GM18508 (cell line): ENCODE data around the gene COPZ1.

ENCODE experiments used
- ATAC-seq: cut with Tn5 transposase; IDR thresholded peaks from one replicate; pipeline ENCODE4 v1.9.1; 2021; ENCODE audit warnings: moderate number of reproducible peaks; ENCODE audit not compliant: insufficient read depth, unreplicated experiment

Gene COPZ1

DNA sequence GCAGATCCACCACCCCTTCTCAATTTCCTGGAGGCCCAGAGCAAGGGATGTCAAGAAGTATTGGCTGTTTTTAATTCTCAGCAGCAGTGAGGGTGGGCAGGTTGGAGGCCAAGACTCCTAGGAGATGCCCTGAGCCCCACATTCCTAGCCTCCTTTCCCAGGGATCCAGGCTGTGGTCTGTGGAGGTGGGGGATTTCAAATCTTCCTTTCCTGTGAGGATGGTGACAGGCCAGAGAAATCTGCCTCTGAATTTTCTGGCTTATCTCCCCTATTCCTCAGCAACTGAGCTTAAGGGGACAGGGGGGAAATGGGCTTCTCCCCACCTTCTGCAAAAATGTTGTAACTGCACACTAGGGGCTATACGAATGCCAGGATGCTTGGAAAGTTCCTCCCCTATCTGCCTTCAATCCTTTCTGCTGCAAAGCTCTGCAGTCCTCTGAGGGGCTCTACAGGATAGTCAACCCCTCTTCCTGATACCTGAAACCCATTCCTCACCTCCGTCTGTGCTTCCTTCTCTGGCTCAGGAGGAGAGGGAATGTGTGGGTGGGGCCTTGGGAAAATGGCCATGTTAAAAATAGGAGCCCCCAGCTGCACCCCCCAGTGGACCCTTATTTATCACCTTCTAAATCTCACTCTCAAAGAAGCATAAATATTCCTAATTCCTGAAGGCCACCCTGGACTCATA is 32.7 kb downstream of the COPZ1 start:
- no peak for ATAC-seq

DNA sequence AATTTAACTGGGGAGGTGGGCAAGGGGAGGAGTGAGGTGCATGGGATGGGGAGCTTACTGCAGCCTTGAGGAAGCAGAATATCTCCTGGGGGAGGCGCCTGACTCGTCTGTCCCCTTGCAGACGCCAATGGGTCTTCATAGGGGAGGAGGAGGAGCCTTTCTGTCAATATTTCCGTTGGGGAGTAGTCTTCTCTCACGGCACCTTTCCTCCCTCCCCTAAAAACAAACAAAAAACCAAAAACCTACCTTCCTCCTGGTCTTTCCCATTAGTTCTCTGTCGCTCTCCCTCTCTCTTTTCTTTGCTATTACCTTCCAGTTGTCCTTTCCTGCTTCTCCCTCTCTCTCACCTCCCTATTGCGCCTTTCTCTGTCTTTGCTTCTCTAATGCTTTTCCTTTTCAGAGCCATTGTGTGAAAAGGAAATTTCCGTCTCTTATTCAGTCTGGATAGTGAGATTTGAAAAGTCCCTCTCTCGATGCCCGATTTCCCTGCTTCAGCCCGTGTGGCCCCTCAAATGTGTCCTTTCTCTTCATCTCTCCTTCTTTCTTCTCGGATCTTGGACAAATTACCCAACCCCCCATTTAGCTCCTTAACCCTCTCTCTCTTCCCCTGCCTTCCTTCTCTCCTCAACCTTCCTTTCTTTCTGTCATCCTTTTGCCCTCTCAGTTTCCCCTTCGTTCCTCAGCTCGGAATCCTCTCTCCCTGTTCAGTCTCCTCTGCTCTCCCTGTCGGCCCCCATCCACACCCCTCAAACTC is 33.4 kb downstream of the COPZ1 start:
- ATAC-seq = no peak

DNA sequence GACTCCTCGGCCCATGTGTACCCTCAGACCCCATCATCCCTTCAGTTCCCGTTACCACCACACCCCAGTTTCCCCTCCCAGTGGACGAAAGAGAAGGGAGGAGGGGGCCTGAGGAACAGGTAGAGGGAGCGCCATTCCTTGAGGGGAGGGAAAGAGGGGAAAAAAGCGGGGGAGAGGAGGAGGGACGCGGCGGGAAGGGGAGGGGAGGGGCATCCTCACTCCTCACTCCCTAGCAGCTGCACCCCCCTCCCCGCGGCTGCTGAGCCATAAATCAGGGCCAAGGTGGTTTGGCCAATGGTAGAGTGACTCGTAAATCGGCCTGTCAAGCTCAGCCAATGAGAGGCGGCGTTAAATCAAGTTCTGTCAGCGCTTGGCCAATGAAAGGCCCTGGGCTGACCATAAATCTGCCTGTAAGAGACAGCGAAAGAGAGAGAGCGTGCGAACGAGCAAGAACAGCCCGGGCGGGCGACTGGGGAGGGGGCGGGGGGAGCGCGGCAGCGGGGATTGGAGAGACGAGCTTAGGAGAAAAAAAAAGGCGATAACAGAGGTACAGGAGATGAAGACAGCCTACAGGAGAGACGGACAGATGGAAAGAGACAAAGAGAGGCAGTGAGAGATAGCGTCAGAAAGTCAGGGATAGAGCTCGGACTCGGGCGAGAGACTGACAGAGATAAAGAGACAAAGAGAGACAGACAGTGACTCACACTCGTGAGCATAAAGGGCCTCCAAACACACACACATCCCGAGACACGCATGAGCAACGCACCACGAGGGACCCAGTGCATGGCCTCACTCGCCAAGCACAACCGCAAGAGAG is 34.2 kb downstream of the COPZ1 start:
- peak; percentile 97 for ATAC-seq

DNA sequence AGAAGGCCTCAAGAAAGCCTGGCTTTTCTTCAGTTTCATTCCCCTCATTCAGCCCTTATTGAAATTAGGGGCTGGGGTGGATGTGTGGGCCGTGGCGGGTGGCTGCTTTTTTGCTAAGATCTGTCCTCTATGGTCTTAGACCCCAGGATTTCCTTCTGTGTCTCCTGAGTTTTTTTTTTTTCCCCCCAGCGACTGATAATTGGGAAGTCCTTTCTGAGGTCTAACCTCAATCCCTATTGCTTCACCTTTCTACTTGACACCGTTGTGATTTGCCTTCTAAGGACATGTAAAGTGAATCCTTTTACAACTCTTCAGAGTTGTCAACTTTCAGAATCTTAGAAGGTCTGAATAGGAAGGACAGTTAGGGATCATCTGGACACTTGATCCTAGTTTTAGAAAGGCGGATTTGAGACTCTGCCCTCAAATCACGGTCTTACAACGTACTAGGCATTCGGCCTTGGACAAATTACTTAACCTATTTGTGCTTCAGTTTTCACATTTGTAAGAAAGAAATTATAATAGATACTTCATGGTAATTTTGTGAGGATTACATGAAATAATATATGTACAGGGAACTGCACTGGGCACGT is 34.9 kb downstream of the COPZ1 start:
- ATAC-seq = no peak

DNA sequence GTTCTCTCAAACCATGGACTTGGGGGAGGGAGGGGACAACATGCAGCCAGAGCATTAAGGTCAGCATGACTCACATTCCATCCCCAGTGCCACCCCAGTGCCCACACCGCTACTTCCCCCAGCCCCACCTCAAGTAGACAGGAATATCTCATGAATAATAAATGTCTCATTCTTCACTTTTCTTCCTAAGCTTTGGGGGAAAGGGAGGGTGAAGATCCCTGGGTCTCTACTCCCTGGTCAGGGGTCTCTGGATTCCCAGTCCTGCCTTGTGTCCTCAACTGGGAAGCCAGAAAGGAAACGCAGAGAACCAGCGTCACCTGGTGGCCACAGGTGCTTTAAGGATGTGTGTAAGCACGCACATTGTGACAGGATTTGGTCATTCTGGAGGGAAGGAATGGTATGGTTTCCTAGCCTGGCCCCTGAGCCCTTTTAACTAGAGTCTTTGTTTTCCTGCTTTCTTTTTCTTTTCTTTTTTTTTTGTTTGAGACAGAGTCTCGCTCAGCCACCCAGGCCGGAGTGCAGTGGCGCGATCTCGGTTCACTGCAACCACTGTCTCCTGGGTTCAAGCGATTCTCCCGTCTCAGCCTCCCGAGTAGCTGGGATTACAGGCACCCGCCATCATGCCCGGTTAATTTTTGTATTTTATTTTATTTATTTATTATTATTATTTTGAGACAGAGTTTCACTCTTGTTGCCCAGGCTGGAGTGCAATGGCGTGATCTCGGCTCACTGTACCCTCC is 36.0 kb downstream of the COPZ1 start:
- no peak for ATAC-seq

DNA sequence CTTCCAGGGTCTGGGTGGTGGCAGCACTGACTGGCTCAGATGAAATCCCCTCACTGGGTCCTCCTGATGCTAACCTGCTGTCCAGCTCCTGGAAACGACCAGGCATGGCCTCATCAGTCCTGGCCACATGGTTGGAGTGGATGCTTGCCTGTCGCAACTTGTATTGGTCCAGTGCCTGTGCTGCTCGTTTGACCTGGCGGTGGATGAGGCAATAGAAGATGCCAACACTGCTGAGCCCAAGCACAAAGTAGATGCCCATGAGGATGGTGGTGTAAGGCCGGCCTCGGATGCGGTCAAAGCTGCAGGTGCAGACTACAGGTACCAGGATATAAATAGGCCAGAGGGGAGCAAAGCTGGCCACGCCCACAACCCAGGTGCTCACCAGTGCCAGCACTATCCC is 38.1 kb downstream of the COPZ1 start:
- no peak for ATAC-seq

DNA sequence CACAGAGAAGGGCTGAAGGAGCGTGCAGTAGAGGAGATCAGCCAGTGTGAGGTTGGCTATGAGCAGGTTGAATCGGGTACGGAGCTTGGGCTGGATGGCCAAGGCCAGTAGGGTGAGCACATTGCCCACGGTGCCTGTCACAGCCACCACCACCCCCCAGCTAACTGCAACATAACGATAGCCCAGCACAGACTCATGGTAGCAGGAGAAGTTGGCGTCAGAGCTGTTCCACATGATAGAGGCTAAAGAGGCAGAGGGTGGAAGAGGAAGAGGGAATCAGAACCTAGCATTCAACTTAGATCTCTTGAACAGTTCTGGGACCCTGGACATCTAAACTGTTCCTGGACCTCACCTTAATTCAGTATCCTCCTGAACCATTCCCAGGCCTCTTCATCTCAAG is 38.7 kb downstream of the COPZ1 start:
- no peak for ATAC-seq

DNA sequence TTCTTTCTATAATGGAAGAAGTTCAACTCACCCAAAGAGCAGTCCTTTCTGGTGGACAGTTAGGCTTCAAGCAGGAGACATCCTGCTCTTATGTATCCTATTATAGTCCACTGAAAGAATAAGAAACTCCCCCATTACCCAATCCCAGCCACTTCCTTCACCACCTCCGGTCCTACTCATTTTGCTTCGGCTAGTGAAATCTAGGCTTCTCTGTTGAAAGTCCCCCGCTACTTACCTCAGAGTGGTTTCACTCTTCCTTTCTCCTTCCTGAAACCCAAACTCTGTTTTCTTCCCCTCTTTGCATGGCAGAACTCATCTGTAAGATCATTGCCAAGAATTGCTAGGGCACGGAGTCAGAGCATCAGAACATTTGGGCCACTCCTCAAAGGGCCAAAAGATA is 39.5 kb downstream of the COPZ1 start, which contains the start of gene GPR84:
Gene GPR84, minus strand, starts transcription at position 74 of the 400 bp plus-strand sequence. CDS start 635 bp downstream, outside the sequence.
- ATAC-seq = no peak

DNA sequence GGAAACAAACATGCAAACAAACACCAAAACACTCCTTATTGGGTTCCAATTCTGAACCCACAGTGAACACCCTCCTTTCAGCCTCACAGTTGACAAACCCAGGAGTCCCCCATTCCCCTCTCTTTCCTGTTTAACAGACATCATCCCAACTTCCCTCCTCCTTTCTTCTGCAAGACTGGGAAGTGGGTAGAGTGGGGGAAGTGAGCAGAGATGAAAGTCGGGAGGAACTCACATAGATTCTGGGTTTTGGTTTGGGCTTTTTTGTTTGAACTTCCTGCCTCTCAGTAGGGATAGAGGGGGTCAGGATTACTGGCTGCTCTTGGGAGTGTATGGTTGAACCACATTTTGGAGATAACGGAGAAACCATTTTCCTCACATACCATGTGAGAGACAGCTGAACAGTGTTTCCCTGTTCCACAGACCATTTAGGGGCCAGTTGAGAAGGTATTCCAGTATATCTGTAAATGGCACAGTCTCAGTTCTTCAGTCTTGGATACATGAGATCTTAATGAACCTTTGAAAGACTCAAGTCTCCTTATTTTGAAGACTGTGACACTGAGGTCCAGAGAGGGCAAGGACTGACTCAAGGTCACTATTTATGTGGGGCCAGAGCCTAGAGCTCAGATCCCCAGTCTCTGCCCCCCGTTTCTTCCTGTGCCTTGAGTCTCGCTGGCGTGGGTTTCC is 43.2 kb downstream of the COPZ1 start:
- no peak for ATAC-seq

DNA sequence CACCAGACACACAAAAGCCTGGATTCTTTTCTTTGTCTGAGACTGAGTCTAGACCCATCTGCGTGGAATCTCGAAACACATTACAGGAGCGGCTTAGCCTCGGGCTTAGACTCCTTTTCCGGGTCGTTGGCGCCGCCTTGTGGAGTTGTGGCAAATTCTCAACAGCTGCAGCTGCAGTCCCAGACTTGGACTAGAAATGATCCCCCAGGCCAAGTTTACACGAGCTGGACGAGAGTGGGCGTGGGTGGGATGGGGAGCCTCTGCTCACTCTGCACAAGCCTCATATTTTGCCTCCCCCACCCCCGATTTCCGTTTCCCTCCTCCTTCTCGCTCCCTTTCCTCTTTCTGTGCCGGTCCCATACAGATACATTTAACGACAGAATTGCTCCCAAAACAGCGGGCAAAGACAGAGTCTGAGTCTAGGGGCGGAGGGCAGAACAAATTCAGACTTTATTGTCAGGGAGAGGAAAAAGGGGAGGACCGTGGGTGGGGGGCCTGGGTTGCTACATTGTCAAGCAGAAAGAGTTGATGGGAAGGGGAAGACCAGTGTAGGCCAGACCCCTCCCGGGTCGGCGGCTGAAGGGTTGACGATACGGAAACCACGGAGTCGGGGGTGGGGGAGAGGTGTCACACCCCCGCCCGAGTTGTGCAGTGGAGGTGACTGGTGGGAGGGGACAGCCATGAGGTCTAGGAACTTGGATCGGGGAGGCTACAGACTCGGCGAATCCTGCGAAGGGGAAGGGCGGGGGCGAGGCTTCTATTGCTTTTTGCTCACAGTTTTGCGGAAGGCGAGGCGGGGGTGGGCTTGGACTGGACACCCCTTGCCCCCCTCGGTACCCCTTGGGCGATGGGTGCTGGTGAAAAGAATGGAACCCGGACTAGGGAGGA is 44.0 kb downstream of the COPZ1 start:
- no peak for ATAC-seq

DNA sequence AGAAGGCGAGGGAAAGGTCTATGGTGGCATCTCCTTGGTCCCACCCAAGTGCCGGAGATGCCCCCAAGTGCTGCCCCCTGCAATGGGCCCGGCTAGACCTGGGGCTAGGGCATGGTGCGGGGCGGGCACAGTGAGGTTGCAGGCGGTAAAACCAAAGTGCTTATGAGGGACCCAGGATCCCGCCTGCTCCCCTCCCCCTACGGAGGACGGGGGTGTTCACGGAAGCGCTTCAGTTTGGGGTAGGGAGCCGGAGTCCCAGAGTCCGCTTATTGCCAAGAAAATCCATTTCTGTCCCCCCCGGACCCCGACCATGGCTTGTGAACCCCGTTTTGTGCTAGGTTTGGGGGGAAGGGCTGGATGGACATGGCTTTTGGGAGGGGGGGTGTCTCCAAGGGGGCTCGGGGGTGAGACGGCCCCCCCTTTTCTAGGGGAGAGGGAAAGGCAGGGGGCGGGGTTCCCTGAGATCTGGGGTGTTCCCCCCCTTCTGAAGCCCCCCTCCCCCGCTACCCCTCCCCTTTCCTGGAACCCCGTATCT is 44.7 kb downstream of the COPZ1 start:
- no peak for ATAC-seq

DNA sequence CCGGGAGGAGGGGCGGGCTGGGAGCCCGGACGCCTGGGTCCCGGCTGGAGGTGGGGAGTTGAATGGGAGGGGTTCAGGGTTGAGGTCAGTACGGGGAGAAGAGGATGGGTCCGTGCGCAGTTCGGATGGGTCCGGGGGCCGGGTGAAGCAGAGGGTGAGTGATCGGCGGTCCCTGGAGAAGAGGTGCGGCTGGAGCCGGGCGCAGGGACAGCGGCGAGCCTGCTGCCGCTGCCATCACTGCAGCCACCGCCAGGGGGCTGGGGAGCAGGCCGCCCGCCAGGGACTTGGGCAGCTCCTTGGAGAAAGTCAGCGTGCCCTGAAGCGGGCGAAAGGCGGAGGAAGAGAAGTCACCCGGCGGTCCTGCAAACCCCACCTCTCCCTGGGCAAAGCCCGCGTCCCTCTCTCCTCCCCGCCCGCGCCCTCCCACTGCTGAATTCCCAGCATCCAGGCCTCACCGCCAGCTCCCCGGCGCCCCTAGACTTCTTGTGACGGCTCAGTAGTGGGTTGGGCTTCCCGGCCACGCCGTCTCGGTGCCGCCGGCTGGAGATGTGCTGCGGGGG is 45.3 kb downstream of the COPZ1 start:
- ATAC-seq = no peak

DNA sequence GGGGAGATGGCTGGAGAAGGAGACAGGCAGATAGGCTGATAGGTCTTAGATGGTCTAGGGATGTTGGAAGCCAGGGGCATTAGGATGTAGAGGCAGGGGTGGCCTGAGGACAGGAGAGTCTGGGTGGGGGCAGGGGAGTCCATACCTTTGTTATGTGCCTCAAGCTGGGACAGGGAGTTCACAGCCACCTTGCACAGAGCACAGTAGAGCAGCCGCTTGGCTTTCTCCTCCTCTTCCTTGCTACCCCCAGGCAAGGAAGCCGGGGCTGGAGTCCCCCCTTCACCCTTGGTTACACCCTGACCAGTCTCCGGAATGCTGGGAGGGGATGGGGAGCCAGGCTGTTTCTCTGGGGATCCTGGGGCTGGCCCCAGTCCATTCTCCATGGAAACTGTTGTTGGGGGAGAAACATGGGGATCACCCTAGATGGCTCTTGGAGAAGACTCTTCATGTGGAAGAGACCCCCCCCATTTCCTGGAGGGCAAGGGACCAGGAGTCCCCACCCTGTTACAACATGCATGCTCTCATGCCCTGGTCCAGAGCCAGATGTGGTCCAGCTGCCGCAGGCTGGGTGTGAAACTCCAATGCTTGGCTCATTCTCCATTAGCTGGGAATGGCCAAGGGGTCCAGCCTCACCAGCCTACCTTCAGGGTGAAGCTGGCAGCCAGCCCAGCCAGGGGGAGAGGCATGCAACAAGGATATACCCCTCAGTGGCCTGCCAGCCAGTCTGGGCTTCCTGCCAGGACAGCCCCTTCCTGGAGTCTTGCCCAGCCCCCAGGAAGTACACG is 46.6 kb downstream of the COPZ1 start:
- no peak for ATAC-seq

DNA sequence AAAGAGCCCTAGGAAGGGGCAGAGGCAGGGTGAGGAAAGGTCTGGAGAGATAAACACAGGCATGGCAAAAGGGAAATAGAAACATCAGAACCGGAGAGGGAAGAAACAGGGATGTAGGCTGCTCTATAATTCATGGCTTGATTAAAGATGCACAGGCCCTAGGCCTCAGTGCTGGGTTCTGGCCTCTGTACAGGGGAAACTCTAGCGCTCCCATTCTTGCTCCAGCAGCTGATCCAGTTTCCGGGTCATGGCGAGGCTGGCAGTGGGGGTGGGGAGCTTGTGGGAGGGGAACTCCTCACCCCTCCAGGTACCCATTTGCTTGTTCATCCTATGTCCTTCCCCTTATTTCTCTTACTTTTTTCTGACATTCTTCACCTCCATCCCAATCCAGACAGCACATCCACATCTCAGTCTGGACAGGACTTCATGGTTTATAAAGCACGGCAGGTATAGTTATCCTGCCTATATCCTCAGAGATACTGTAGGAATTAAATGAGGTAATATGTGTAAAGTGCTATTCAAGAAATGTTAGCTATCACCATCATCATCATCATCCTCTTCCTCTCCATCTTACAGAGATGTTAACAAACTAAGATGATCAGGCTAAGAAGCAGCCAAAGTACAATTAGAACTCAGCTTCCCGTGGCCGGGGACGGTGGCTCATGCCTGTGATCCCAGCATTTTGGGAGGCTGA is 47.3 kb downstream of the COPZ1 start:
- ATAC-seq = no peak

DNA sequence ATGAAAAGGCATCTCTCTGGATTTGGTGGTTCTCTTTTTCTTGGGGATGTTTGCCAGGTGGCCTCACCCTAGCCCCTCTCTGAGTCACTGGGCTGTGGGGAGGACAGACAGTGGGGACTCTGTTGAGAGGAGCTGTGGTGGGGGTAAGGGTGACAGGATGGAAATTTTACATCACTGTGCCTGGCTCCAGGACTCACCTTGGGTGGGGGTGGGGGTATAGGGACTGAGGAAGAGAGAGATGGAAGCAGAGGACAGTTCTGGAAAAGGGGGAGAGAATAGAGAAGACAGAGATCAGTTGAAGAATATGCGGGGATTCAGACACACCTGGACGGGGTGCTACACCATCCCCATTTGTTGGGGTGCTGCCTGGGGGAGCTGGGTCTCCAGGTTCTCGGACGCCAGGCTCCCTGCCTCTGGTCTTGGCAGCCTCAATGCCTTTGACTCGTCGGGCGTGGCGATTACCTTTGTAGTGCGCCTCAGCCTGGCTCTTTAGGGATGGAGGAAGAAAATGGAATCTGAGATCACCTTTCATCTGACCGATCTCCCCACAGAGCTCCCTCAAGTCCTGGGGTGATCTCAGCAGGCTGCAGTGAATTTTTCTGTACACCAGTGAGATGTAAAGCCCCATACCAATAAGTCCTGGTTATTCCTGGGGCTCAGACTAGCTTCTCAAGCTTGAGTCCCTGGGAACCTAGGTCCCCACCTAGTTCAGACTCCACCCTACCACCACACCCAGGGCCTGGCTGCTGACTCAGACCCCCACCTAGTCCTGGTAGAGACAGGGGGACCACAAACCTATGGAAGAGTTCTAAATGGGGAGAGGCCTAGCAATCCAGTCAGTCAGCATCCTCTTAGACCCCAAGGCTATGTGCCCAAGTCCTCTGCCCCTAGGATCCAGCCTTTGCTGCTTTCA is 49.0 kb downstream of the COPZ1 start:
- ATAC-seq = no peak
